Measurements from ENCODE around the gene GSN. TPM values are rescaled to one million over a fixed set of nuclear protein-coding genes. Genes with fewer than 3 reads are reported as not detected.

Gene GSN
- total RNA-seq, 2 donors from 2014 or later, result 57.0 to 77.2 TPM

GRCh38 chr9:121277026-121277425, 9.1 kb downstream of the GSN start:
- no peak overlapping the region for H3K4me3 Mint-ChIP-seq
- no peak overlapping the region for H3K27ac Mint-ChIP-seq
- H3K27ac ChIP-seq (ENCODE audit: low read depth, low read length), result no peak overlapping the region
- H3K4me1 ChIP-seq (ENCODE audit: control insufficient read depth, insufficient read depth, low read length), result no peaks in the 10 kb centered on the region
- peaks cover 12% of the 10 kb centered on the region for H3K4me1 Mint-ChIP-seq
- peaks cover 2% of the 10 kb centered on the region for H3K36me3 Mint-ChIP-seq (ENCODE audit: low read depth)
- H3K27me3 Mint-ChIP-seq (ENCODE audit: insufficient read depth), result peaks cover 29% of the 10 kb centered on the region
- no peaks in the 10 kb centered on the region for H3K27me3 ChIP-seq (ENCODE audit: control insufficient read depth, insufficient read depth, low read length, poor library complexity, severe bottlenecking)
- H3K9me3 Mint-ChIP-seq, result no peaks in the 10 kb centered on the region
- H3K9ac ChIP-seq (ENCODE audit: extremely low read depth, low read length, poor library complexity, severe bottlenecking), result no peak overlapping the region
- H3K9me3 ChIP-seq (ENCODE audit: control insufficient read depth, low read length), result no peaks in the 10 kb centered on the region
- 87 to 100% methylated on average over 1 of the region's 1 CpG for WGBS, 2 experiments (ENCODE audit: insufficient coverage in 1 of 2, insufficient read length in 1 of 2)
- no peak for DNase-seq
- no peak for TF ChIP-seq CTCF (conservative IDR thresholded peaks at IDR 0.05)
- H3K36me3 ChIP-seq (ENCODE audit: control insufficient read depth, insufficient read depth, low read length), result no peaks in the 10 kb centered on the region
- H3K4me3 ChIP-seq (ENCODE audit: low read length), result no peak overlapping the region

- no peaks in the 10 kb centered on the region for H3K36me3 ChIP-seq (ENCODE audit: control insufficient read depth, insufficient read depth, low read length)
- Mint-ChIP-seq H3K27me3 (ENCODE audit: insufficient read depth) (peaks cover 31% of the 10 kb centered on the region), H3K27ac (no peak overlapping the region), H3K4me1 (peaks cover 13% of the 10 kb centered on the region), H3K4me3 (no peak overlapping the region), H3K36me3 (ENCODE audit: low read depth) (peaks cover 2% of the 10 kb centered on the region), H3K9me3 (no peaks in the 10 kb centered on the region)
- no peaks in the 10 kb centered on the region for H3K27me3 ChIP-seq (ENCODE audit: control insufficient read depth, insufficient read depth, low read length, poor library complexity, severe bottlenecking)
- no peak for DNase-seq
- H3K9me3 ChIP-seq (ENCODE audit: control insufficient read depth, low read length), result no peaks in the 10 kb centered on the region
- TF ChIP-seq CTCF (conservative IDR thresholded peaks at IDR 0.05), result no peak
- H3K27ac ChIP-seq (ENCODE audit: low read depth, low read length), result no peak overlapping the region
- H3K9ac ChIP-seq (ENCODE audit: extremely low read depth, low read length, poor library complexity, severe bottlenecking), result no peak overlapping the region
- 96 to 100% methylated on average over 1 to 4 of the region's 4 CpGs for WGBS, 2 experiments (ENCODE audit: insufficient coverage in 1 of 2, insufficient read length in 1 of 2)
- H3K4me1 ChIP-seq (ENCODE audit: control insufficient read depth, insufficient read depth, low read length), result no peaks in the 10 kb centered on the region
- no peak overlapping the region for H3K4me3 ChIP-seq (ENCODE audit: low read length)
These were observed 9.7 kb downstream of the GSN start for GRCh38 chr9:121277518-121278295.

GRCh38 chr9:121278477-121279261, 10.7 kb downstream of the GSN start:
- peaks cover 31% of the 10 kb centered on the region for H3K27me3 Mint-ChIP-seq (ENCODE audit: insufficient read depth)
- peak; percentile 81 for DNase-seq
- H3K4me3 Mint-ChIP-seq, result no peak overlapping the region
- H3K27ac ChIP-seq (ENCODE audit: low read depth, low read length), result peak overlapping the region; percentile 20
- no peak overlapping the region for H3K4me3 ChIP-seq (ENCODE audit: low read length)
- peaks cover 2% of the 10 kb centered on the region for H3K36me3 Mint-ChIP-seq (ENCODE audit: low read depth)
- TF ChIP-seq CTCF (conservative IDR thresholded peaks at IDR 0.05), result peak; percentile 89
- no peaks in the 10 kb centered on the region for H3K9me3 Mint-ChIP-seq
- H3K4me1 ChIP-seq (ENCODE audit: control insufficient read depth, insufficient read depth, low read length), result no peaks in the 10 kb centered on the region
- no peak overlapping the region for H3K27ac Mint-ChIP-seq
- H3K4me1 Mint-ChIP-seq, result peaks cover 23% of the 10 kb centered on the region
- H3K36me3 ChIP-seq (ENCODE audit: control insufficient read depth, insufficient read depth, low read length), result no peaks in the 10 kb centered on the region
- WGBS, 2 experiments (ENCODE audit: insufficient coverage in 1 of 2, insufficient read length in 1 of 2), result 57 to 60% methylated on average over 12 to 13 of the region's 13 CpGs
- no peak overlapping the region for H3K9ac ChIP-seq (ENCODE audit: extremely low read depth, low read length, poor library complexity, severe bottlenecking)
- H3K9me3 ChIP-seq (ENCODE audit: control insufficient read depth, low read length), result no peaks in the 10 kb centered on the region
- no peaks in the 10 kb centered on the region for H3K27me3 ChIP-seq (ENCODE audit: control insufficient read depth, insufficient read depth, low read length, poor library complexity, severe bottlenecking)

All from endodermal cell (in vitro differentiated cells).